Testis (tissue), 2 donors: ENCODE results near the gene KLK5.
"Not testable (repeated sequence)": the region's sequence is repeated elsewhere in the genome, so short reads cannot be mapped to it uniquely, and the experiment has no call there.

Experiments used
- CTCF ChIP-seq, 3 experiments: fragments of 450-650 bp in 2 of 3; fragments of 200-600 bp in 1 of 3; sonication (generic) in 1 of 3; IDR thresholded peaks; one replicate each; pipeline ENCODE4 v1.5.1; 2016 to 2019; ENCODE audit warnings: antibody characterized with exemption in 3 of 3, mild to moderate bottlenecking in 2 of 3, moderate library complexity in 1 of 3
- POLR2A ChIP-seq: fragments of 450-650 bp; IDR thresholded peaks from one replicate; pipeline ENCODE4 v1.6.1; 2017; ENCODE audit warnings: antibody characterized with exemption, mild to moderate bottlenecking, moderate library complexity

GRCh38 chr19:50984416-50984815 is 31.6 kb upstream of the KLK5 start:
- TF ChIP-seq CTCF (IDR thresholded peaks at IDR 0.05); POLR2A: not testable (repeated sequence)
